Measurements from ENCODE around the gene EDN1.
"Not testable (repeated sequence)": the region's sequence is repeated elsewhere in the genome, so short reads cannot be mapped to it uniquely, and the experiment has no call there.

Gene EDN1

DNA sequence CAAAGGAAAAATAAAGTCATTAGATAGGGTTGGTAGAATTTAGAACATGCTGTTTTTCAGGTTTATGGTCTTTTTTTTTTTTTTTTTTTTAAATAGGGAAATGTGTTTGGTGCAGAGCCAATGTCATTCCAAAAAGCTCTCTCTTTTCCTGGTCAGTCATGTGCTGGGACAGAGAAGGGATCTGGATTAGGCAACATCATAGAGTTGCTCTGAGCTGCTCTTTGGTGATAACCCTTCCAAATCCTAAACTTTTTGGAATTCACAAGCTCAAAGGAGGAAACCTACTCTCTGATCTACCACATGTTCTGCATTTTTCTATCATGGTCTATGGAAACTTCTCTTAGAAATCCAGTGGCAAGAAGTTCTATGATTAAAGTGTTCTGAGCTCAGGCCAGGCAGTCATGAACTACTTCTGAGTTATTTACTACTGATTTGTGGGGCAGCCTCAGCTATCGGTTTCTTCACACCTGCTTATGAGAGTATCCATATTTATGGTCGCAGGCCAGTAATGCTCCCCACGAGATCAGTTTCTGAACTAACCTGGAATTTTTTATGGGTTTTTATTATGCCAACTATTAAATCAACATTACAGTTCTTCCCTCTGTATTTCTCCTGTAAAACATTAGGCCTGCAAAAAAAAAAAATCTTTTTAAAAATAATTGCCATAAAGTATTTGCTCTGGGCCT lies 4.8 kb downstream of the EDN1 start:
- DNase-seq (ENCODE audit: low read depth), result no peak

DNA sequence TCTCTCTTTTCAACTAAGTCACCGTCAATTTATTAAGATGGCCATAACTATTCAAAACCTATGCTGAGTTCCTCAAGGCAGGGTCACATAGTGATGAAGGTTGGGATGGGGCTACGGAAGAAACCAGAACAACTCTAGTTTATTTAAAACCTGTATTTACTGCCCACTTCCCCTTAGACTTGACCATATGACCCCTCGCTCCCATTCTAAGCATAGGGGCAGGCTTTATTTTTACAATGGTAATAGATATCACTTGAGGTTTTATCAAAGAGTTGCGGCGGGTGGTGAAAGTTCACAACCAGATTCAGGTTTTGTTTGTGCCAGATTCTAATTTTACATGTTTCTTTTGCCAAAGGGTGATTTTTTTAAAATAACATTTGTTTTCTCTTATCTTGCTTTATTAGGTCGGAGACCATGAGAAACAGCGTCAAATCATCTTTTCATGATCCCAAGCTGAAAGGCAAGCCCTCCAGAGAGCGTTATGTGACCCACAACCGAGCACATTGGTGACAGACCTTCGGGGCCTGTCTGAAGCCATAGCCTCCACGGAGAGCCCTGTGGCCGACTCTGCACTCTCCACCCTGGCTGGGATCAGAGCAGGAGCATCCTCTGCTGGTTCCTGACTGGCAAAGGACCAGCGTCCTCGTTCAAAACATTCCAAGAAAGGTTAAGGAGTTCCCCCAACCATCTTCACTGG lies 5.5 kb downstream of the EDN1 start:
- DNase-seq (ENCODE audit: low read depth), result no peak

DNA sequence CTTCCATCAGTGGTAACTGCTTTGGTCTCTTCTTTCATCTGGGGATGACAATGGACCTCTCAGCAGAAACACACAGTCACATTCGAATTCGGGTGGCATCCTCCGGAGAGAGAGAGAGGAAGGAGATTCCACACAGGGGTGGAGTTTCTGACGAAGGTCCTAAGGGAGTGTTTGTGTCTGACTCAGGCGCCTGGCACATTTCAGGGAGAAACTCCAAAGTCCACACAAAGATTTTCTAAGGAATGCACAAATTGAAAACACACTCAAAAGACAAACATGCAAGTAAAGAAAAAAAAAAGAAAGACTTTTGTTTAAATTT lies 6.1 kb downstream of the EDN1 start:
- DNase-seq (ENCODE audit: low read depth), result peak; percentile 91

GRCh38 chr6:12296604-12297003 lies 6.4 kb downstream of the EDN1 start:
- no peak for DNase-seq (ENCODE audit: low read depth)

DNA sequence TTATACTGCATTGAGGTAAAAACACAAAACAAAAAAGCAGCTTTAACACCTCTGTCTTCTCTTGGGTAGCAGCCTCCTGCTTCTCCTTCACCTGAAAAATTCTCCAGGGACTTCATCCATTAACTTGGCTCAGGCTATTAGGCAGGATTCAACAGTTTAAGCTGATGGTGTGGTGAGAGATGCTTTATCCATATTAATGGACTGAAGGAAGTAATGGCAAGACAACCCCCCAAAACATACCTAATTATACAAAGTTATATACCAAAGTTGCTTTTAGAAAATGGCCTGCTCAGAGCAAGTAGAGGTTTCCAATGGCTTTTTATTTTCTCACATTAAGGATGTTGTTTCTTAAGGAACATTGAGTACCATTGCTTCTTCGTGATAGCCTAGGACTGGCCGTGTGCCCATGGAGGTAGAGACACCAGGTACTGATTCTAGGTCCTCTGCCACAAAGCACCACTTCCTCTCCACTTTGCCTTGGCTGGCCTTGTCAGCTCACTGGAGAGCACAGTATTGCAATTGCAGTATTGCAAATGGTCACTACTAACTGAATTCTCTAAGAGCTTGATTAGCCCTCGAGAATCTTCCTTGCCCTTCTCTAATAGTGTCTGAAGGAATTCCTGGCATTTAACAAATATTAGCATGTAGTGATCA lies 7.3 kb downstream of the EDN1 start:
- no peak for DNase-seq (ENCODE audit: low read depth)

DNA sequence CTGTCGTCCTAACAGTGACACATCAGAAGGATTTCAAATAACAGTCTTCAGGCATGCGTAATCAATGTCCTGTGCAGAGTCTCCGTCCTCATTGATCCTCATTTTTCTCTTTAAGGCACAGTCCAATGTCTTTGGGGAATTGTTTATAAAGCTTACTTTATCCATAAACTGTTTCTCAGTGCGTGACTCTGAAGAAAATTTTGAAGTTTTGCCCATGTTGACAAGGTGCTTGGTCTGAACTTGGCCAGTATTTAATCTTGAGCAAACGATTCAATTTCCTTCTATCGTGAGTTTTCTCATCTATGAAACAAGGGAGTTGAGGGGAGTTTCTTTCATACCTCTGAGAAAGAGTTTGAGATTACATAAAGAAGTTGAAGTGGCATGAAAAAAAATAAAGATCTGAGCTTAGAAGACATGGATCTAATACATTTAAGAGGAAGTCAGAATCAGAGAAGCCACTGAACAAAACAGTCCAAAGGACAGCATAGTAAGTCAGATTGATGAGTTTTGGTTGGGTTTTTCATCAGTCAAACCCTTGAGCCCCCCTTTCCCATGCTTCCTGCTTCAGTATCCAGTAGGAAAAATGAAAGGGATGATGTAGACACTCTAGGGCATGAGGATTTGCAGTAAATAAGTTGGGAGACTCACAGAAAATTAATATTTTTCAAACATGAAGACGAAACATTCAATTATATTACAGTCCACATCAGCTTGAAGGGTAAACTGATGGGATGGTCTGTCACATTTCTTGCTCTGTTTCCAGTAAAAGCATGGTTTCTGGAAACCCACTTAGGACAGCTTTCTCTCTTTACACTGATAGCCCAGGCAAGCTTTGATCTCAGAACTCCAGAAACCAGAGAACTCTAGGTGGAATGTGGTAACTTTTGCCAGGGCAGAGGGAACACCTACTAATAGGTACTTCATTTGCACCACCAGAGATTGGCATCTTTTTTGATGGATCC lies 8.1 kb downstream of the EDN1 start:
- no peak for DNase-seq (ENCODE audit: low read depth)

GRCh38 chr6:12298995-12299394 lies 8.8 kb downstream of the EDN1 start:
- DNase-seq (ENCODE audit: low read depth), result no peak

GRCh38 chr6:12301018-12301417 lies 10.9 kb downstream of the EDN1 start:
- no peak for DNase-seq (ENCODE audit: low read depth)

DNA sequence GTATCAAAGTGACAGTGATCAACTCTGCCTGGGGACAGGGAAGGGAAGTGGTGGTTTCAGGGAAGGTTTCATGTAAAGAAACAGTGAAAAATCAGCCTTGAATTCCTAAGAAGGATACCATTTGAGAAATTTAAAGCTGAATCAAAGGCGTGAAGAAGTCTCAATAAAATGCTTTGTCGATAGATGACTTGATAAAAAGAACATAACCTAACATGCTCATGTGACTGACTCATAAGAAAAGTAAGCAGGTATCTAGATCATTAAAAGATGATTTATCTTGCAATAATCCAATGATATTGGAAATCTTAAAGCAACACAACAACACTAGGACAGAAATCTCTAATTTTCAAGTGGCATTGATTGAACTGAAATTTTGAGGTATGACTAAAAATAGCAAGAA lies 14.3 kb downstream of the EDN1 start:
- DNase-seq (ENCODE audit: low read depth), result no peak

DNA sequence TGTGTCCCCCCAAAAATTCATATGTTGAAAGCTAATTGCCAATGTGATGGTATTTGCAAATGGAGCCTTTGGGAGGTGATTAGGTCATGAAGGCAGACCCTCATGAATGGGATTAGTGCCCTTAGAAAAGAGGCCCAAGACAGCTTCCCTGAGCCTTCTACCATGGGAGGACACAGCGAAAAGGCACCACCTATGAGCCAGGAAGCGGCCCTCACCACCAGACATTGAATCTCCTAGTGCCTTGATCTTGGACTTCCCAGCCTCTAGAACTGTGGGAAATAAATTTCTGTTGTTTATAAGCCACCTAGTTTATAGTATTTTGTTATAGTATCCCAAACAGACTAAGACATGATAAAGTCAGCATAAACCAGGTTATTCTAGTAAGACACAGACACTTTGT lies 18.9 kb downstream of the EDN1 start:
- no peak for DNase-seq (ENCODE audit: low read depth)

DNA sequence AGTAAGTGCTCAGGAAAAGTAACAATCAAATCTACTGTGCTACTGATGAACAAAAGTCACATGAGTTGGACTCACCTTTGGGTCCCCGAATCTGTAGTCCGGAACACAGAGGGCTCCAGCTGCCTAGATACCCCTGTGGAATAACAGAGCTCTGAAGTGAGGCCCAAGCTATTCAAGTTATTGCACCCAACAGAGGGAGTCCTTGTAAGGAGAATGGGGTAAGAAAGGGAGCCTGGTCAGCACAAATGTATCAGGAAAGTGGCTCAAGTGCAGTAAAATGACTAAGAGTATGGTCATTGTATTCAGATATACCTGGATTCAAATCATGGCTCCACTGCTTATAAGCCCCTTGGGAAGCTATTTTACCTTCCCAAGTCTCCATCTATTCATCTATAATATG lies 20.9 kb downstream of the EDN1 start:
- DNase-seq (ENCODE audit: low read depth), result no peak

DNA sequence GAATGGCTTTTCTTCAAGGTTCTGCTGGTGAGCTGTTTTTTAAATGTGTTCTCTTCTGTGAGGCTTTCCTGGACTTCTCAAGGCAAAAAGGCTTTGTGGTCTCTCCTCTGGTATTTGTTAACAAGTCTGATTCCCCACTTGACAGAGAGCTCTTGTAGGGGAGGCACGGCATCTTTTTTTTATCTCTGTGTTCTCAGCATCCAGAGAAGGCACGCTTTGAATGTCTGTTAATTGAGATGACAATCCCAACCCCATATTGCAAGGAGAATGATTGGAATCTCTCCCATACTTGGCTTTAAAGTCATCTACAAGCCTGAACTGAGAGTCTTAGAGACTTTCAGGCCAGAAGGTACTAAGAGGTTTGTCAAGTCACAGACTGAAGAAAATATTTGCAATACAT lies 22.6 kb downstream of the EDN1 start:
- no peak for DNase-seq (ENCODE audit: low read depth)

GRCh38 chr6:12313306-12313991 lies 23.3 kb downstream of the EDN1 start:
- no peak for DNase-seq (ENCODE audit: low read depth)

DNA sequence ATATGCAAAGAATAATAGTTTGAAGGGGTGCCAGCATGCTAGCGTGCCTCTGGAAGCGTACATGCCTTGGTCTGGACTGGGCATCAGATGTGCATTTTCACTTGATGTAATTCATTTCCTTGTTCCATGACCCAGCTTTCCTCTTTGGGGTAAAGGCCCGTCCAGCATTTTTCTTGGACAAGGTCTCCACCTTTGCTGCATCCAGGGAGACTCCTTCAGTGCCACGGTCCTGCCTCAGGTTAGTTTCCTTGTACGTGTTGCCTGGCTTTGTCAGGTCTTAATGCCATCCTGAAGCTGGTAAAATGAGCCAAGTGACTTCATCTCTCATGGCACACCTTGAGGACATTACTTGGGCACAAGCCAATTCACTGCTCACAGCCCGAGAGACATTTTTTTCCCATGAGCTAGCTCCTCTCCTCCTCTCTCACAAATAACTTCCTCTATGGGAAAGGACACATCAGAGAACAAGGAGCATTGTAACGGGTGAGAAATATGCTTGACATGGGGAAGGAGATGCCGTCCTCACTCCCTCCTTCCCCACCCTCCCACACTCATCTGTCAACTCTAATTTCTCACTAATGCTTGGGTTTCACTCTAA lies 23.9 kb downstream of the EDN1 start:
- no peak for DNase-seq (ENCODE audit: low read depth)

- DNase-seq (ENCODE audit: low read depth), result no peak
Measured at GRCh38 chr6:12314751-12315150, 24.6 kb downstream of the EDN1 start.

GRCh38 chr6:12315292-12316081 lies 25.3 kb downstream of the EDN1 start:
- DNase-seq (ENCODE audit: low read depth), result no peak

GRCh38 chr6:12318749-12319148 lies 28.6 kb downstream of the EDN1 start:
- DNase-seq (ENCODE audit: low read depth), result no peak

DNA sequence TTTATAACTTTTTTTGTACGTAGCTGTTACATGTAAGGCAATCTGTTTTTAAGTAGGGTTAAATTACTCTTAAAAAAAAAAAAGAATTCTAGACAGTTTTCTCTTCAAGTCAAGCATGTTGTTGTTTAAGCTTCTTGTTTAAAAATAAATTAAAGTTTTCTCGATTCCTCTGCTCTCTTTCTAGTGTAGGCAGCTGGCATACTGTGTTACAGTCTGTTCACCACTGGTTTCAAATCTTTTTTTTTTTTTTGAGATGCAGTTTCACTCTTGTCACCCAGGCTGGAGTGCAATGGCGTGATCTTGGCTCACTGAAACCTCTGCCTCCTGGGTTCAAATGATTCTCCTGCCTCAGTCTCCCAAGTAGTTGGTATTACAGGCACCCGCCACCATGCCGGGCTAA lies 29.9 kb downstream of the EDN1 start:
- DNase-seq (ENCODE audit: low read depth), result not testable (repeated sequence)

GRCh38 chr6:12324099-12324498 lies 33.9 kb downstream of the EDN1 start:
- DNase-seq (ENCODE audit: low read depth), result peak; percentile 77

- DNase-seq (ENCODE audit: low read depth), result no peak
Measured at GRCh38 chr6:12324748-12325147, 34.6 kb downstream of the EDN1 start.

DNA sequence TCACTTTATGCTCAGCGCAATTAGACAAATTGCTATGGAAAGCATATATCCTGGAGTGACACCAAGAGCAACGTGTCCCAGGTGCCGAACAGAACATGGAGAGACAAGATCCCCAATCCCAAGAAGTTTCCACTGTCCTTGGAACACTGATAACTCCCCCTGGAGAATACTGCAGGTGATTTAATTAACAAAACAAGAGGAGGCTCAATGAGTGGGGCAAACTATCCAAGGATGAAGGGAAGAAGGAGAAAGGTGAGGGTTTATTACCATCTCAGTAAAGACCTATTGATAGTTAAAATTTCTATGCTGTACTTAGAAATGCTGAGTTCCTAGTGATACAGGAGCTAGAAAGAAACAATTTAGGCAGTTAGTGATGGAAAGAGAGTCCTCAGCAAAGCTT lies 35.7 kb downstream of the EDN1 start:
- DNase-seq (ENCODE audit: low read depth), result no peak
